DND-41 (cell line): ENCODE data around the gene WWTR1.

Experiments used
- EZH2 ChIP-seq: IDR thresholded peaks from 3 replicates; pipeline ENCODE4 v1.6.1; 2012; ENCODE audit warnings: borderline replicate concordance, low read depth, mild to moderate bottlenecking, moderate library complexity, low read length, inconsistent platforms; ENCODE audit not compliant: severe bottlenecking
- TF ChIP-seq, protein P1 (sequence below): IDR thresholded peaks from 2 replicates; pipeline ENCODE4 v1.5.1; 2012; ENCODE audit warnings: borderline replicate concordance, low read length, moderate library complexity, mild to moderate bottlenecking; ENCODE audit not compliant: poor library complexity, severe bottlenecking; ENCODE audit errors: extremely low read depth

DNA sequence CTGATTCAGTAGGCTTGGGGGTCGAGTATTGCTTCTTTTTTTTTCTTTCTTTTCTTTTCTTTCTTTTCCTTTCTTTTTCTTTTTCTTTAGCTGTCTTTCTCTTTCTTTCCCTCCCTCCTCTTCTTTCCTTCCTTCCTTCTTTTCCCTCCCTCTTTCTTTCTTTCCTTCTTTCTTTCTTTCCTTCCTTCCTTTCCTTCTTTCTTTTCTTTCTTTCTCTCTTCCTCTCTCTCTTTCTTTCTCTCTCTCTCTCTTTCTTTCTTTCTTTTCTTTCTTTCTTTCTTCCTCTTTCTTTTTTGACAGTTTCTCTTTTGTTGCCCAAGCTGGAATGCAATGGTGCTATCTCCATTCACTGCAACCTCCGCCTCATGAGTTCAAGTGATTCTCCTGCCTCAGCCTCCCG lies 147.3 kb downstream of the WWTR1 start:
- TF ChIP-seq EZH2 = no peak
- TF ChIP-seq, protein P1, sequence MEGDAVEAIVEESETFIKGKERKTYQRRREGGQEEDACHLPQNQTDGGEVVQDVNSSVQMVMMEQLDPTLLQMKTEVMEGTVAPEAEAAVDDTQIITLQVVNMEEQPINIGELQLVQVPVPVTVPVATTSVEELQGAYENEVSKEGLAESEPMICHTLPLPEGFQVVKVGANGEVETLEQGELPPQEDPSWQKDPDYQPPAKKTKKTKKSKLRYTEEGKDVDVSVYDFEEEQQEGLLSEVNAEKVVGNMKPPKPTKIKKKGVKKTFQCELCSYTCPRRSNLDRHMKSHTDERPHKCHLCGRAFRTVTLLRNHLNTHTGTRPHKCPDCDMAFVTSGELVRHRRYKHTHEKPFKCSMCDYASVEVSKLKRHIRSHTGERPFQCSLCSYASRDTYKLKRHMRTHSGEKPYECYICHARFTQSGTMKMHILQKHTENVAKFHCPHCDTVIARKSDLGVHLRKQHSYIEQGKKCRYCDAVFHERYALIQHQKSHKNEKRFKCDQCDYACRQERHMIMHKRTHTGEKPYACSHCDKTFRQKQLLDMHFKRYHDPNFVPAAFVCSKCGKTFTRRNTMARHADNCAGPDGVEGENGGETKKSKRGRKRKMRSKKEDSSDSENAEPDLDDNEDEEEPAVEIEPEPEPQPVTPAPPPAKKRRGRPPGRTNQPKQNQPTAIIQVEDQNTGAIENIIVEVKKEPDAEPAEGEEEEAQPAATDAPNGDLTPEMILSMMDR = no peak
